Neural cell (in vitro differentiated cells): ENCODE measurements around the gene PTPRT.

Experiments used
- EP300 ChIP-seq: fragments of 450-650 bp; conservative IDR thresholded peaks from 2 replicates; pipeline ENCODE4 v1.6.1; 2014; ENCODE audit warnings: antibody characterized with exemption, mild to moderate bottlenecking, moderate library complexity; ENCODE audit not compliant: poor library complexity, severe bottlenecking
- EZH2 ChIP-seq: fragments of 200-600, 300-800 bp; shearing (Covaris generic), sonication (generic); IDR thresholded peaks from 2 replicates; pipeline ENCODE4 v1.6.1; 2014; ENCODE audit warnings: antibody characterized with exemption, low read length, borderline replicate concordance, mild to moderate bottlenecking; ENCODE audit not compliant: insufficient read depth, poor library complexity, severe bottlenecking
- MXI1 ChIP-seq: fragments of 450-650 bp; conservative IDR thresholded peaks from 2 replicates; pipeline ENCODE4 v1.6.1; 2014; ENCODE audit warnings: antibody characterized with exemption, mild to moderate bottlenecking; ENCODE audit not compliant: poor library complexity, severe bottlenecking
- POLR2AphosphoS5 ChIP-seq: IDR thresholded peaks from 2 replicates; pipeline ENCODE4 v1.6.1; 2012
- RAD21 ChIP-seq: fragments of 450-650 bp; conservative IDR thresholded peaks from 2 replicates; pipeline ENCODE4 v1.6.1; 2014; ENCODE audit warnings: antibody characterized with exemption, mild to moderate bottlenecking, moderate library complexity
- SMC3 ChIP-seq: fragments of 450-650 bp; conservative IDR thresholded peaks from 2 replicates; pipeline ENCODE4 v1.6.1; 2014; ENCODE audit warnings: antibody characterized with exemption, mild to moderate bottlenecking, moderate library complexity; ENCODE audit not compliant: poor library complexity
- TF ChIP-seq, protein P1 (sequence below): fragments of 450-650 bp; IDR thresholded peaks from 2 replicates; pipeline ENCODE4 v1.5.1; 2014; ENCODE audit warnings: antibody characterized with exemption, mild to moderate bottlenecking, moderate library complexity; ENCODE audit not compliant: poor library complexity, severe bottlenecking
- TF ChIP-seq, protein P2 (sequence below): IDR thresholded peaks from 2 replicates; pipeline ENCODE4 v1.6.1; 2012; ENCODE audit warnings: borderline replicate concordance

DNA sequence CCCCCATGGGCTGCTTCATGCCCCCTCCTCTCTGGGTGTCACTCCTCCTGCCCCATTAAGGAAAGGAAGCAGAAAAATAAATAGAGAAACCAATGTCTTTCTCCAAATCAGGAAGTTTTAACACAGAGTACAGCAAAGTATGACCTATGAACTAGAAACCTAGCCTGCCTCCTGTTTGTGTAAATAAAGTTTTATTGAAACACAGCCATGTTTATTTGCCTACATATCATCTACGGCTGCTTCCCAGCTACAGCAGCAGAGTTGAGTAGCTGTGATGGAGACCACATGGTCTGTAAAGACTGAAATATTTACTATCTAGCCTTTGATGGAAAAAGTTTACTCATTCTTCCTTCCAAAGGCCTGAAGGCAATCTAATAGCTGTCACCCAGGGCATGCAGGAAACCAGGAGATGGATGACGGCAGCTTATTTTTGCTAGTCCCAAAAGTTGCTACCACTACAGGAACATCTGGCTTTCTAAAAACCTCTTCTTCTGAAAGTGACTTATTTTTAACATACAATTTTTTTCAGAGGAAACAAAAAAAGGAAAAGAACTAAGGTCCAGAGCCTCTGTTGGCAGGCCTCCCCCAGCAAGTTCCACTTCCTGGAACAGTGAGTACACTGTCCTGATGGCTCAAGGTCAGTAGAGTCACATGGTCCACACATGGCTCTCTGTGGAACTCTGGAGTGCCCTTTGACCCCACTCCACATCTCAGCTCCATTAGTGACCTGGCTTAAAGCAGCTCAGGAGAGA lies 287.8 kb downstream of the PTPRT start:
- TF ChIP-seq, protein P1, sequence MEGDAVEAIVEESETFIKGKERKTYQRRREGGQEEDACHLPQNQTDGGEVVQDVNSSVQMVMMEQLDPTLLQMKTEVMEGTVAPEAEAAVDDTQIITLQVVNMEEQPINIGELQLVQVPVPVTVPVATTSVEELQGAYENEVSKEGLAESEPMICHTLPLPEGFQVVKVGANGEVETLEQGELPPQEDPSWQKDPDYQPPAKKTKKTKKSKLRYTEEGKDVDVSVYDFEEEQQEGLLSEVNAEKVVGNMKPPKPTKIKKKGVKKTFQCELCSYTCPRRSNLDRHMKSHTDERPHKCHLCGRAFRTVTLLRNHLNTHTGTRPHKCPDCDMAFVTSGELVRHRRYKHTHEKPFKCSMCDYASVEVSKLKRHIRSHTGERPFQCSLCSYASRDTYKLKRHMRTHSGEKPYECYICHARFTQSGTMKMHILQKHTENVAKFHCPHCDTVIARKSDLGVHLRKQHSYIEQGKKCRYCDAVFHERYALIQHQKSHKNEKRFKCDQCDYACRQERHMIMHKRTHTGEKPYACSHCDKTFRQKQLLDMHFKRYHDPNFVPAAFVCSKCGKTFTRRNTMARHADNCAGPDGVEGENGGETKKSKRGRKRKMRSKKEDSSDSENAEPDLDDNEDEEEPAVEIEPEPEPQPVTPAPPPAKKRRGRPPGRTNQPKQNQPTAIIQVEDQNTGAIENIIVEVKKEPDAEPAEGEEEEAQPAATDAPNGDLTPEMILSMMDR = no peak
- no peak for TF ChIP-seq POLR2AphosphoS5
- TF ChIP-seq SMC3 = no peak
- no peak for TF ChIP-seq MXI1
- TF ChIP-seq EZH2 = no peak
- TF ChIP-seq, protein P2, sequence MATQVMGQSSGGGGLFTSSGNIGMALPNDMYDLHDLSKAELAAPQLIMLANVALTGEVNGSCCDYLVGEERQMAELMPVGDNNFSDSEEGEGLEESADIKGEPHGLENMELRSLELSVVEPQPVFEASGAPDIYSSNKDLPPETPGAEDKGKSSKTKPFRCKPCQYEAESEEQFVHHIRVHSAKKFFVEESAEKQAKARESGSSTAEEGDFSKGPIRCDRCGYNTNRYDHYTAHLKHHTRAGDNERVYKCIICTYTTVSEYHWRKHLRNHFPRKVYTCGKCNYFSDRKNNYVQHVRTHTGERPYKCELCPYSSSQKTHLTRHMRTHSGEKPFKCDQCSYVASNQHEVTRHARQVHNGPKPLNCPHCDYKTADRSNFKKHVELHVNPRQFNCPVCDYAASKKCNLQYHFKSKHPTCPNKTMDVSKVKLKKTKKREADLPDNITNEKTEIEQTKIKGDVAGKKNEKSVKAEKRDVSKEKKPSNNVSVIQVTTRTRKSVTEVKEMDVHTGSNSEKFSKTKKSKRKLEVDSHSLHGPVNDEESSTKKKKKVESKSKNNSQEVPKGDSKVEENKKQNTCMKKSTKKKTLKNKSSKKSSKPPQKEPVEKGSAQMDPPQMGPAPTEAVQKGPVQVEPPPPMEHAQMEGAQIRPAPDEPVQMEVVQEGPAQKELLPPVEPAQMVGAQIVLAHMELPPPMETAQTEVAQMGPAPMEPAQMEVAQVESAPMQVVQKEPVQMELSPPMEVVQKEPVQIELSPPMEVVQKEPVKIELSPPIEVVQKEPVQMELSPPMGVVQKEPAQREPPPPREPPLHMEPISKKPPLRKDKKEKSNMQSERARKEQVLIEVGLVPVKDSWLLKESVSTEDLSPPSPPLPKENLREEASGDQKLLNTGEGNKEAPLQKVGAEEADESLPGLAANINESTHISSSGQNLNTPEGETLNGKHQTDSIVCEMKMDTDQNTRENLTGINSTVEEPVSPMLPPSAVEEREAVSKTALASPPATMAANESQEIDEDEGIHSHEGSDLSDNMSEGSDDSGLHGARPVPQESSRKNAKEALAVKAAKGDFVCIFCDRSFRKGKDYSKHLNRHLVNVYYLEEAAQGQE = no peak
- TF ChIP-seq EP300 = no peak
- no peak for TF ChIP-seq RAD21
